GM21786 (cell line): ENCODE data around the gene OSTM1.

ENCODE experiments used
- ATAC-seq: cut with Tn5 transposase; IDR thresholded peaks from one replicate; pipeline ENCODE4 v1.9.1; 2021; ENCODE audit not compliant: unreplicated experiment

Gene OSTM1, protein sequence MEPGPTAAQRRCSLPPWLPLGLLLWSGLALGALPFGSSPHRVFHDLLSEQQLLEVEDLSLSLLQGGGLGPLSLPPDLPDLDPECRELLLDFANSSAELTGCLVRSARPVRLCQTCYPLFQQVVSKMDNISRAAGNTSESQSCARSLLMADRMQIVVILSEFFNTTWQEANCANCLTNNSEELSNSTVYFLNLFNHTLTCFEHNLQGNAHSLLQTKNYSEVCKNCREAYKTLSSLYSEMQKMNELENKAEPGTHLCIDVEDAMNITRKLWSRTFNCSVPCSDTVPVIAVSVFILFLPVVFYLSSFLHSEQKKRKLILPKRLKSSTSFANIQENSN

DNA sequence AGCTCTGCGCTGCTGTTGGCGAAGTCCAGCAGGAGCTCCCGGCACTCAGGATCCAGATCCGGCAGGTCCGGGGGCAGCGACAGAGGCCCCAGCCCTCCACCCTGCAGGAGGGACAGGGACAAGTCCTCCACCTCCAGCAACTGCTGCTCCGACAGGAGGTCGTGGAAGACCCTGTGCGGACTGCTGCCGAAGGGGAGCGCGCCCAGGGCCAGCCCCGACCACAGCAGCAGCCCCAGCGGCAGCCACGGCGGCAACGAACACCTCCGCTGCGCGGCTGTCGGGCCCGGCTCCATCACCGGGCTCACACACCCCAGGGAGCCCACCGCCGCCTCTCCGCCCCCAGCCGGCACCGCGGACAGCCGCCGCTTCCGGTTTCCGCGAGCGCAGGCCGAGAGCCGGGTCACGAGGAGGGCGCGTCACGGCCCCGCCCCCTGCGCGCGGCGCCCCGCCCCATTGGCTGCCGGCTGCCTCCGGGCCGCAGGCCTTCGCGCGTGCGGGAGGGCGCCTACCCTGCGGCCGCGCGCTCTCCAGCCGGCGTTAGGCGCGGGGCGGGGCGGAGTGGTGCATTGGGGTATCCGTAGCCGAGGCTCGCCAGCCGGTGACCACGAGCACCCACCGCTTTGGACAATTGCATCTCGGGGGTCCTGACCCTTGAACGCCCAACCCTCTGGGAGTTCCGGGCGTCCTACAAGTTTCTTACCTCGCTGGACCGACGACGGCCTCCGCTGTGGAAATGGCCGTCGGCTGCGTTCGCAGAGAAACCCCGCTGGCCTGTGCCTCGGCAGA, at the start of gene OSTM1:
OSTM1 (minus strand) TSS at position 383 of the 786 bp plus-strand sequence; CDS start at position 293, 90 bp downstream.
- peak; percentile 97 for ATAC-seq

DNA sequence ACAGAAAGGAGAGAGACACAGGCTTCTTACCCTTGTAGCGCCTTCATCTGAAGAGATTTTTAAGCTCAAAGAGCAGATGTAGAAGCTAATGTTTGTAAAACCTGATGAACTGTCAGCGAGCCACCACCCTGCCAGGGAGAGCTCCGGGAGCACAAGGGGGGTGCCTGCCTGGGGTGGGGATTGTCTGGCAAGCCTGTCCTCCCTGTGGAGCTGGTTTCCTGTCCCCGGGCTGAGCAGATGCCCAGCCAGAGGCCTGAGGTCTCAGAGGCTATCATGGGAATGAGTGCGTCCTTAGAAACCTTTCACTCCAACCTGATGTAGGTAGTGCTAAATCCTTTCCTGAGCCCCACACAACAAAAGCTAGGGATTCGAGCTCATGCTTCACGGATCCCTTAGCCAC, 49.4 kb upstream of the OSTM1 start:
- ATAC-seq, result no peak

DNA sequence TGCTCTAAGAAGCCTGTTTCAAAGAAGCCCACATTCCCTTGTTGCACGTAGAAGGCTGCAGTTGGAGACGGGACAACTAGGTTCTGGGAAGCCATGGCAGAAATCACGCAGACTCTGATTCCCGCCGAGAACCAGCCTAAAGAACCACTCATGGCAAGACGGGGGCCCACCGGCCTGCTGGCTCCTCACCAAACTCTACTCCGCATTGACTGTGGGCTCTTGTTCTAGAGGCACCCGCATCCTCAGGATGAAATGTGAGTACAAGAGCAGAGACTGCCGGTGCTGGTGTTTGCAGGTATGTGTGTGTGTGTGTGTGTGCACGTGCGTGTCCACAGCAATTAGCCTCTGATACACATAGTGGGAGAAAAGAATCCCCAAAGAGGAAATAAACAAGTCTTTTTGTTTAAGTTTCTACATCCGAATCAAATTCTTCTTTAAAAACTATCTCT, 49.0 kb upstream of the OSTM1 start:
- ATAC-seq, result no peak

DNA sequence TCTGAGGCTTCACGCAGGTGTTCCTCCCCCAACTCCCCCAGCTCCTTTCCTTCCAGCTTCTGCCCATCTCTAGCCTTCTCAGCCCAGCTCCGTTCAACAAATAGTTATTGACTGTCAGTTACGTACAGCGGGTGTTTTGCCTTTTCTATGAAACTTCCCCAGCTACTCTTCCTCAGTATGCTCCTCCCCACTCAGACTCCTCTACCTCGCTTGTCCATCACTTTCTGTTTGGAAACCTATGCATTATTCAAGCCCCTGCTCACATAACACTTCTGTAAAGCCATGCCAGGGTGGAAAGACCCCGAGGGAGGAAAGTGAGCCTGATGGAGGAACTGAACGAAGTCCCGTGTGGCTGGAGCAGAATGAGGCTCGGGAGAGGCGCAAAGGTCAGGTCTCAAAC, 47.1 kb upstream of the OSTM1 start:
- no peak for ATAC-seq

DNA sequence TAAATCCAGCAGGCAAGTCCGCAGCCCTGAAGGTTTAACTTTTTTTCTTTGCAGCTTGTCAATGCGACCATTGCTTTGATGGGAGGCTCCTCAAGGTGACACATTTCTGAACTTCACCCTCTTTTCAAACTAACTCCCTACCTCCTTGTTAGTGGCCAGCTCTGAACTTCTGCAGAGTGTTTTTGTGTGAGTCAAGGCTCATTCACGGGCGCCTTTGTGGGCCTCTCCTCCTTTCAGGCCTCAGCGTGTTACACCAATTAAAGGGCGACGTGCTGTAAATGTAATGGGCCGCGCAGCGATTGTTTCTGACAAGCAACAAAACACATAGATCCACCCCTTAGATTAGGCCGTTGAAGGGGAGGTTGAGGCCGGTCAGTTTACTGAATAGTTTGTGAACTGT, 45.8 kb upstream of the OSTM1 start:
- no peak for ATAC-seq

DNA sequence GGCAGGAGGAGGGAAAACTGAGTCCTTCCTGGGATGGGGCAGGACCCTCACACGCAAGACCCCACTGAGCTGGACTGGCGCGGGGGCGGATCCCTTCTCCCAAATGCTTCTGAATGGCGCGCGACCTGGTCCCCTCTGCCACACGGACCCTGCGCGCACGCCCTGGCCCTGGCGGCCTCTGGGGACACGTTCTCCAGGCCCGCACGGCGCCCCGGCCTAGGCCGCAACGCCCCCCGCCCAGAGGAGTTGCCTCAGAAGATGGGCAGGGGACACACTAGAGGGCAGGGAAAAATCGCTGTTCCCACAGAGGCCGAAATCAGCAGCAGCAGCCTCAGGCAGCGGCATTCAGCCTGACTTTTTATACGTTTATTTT, 45.2 kb upstream of the OSTM1 start:
- ATAC-seq, result no peak

DNA sequence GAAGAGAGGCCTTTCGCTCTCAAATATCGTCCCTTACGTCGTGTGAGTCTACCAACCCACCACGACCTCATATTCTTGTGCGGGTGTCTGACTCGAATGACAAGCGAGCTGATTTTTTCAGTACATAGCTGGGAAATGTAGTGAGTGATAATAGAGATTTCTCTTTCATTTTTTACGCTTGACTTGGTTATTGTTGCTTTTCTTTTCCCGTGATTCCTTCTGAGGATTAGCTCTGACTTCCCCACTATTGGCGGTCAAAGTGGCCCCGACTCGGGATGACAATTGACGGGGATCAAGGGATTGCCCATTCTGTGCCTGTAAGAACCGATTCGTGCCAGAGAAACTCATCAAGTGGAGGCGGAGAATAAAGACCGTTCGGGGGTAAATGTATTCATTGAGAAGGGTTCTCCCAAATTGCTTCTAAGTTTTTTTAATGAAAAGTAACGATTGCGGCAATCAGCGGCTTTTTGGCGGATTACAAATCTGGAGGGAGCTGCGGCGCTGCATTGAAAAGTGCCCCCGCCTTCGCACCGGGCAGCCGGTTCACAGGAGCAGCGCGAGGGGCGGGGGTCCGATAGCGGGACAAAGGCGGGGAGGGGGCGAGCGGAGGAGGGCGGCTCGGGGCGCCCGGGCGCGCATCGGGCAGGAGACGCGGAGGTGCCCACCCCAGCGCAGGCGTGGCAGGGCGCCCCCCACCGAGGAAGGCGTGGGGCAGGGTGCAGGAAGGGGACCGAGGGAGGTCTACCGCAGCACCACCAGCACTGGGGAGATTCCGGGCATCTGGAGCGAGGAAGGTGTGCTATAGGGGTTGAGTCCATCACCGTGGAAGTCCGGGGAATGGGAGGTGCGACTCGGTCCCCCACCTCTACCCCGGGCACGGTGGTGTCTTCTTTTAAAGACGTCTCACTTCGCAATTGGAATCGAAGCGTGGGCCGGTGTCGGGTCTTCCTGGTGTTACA, 44.5 kb upstream of the OSTM1 start:
- no peak for ATAC-seq

DNA sequence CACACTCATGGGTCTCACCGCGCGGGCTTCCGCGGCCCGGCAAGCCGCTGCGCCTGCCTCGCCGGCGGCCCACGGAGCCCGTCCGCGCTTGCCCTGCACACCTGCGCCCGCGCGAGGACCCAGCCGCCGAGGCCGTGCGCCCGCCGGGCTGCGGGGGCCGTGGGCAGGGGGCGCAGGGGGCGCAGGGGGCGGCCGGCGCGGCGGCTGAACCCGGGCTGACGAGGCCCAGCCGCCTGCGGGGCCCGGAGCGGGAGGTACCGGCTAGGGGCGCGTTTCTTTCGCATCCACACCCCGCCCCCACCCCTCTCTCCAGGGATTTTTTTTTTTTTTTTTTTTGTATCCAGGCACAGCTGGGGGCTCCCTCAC, 43.8 kb upstream of the OSTM1 start:
- no peak for ATAC-seq

DNA sequence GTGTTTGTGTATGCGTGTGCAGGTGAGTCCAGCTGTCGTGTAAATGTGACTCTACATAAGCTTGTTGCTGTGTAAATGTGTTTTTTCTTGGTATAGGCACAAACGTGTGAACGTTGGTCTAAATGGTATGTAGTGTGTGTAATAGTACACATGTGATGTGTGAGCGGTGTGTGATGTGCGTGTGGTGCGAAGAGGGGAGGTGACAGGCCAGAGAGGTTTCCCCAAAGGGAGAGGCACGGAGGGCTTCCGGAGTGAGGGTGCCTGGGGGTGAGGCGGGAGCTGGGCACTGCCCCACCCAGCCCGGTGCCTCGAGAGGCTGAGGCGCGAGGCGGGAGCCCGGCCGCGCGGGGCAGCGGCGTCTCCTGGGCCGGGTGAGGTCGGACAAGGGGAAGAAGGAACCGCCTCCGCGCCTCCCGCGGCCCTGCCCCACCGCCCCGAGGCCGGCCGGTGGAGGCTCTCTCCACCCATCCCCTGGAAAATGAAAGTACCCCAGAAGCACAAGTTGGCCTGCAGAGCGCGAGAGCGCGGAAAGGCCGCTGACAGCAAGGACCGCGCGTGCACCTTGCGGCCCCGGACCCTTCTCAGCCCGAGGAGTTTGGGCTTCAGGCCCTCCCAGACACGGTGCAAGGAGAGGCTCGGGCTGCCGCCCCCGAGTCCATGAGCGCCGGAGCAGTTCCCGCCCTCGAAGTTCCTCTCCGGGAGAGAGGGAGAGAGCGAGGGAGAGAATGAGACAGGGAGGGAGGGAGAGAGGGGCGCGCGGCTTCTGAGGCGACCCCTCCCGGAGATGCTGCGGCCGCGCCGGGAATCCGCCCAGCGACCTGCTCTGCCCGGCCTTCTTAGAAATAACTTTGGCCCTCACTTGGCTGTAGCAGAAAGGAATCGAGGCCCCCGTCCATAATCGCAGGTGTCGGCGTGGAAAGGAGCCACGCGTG, 43.2 kb upstream of the OSTM1 start:
- ATAC-seq, result no peak

DNA sequence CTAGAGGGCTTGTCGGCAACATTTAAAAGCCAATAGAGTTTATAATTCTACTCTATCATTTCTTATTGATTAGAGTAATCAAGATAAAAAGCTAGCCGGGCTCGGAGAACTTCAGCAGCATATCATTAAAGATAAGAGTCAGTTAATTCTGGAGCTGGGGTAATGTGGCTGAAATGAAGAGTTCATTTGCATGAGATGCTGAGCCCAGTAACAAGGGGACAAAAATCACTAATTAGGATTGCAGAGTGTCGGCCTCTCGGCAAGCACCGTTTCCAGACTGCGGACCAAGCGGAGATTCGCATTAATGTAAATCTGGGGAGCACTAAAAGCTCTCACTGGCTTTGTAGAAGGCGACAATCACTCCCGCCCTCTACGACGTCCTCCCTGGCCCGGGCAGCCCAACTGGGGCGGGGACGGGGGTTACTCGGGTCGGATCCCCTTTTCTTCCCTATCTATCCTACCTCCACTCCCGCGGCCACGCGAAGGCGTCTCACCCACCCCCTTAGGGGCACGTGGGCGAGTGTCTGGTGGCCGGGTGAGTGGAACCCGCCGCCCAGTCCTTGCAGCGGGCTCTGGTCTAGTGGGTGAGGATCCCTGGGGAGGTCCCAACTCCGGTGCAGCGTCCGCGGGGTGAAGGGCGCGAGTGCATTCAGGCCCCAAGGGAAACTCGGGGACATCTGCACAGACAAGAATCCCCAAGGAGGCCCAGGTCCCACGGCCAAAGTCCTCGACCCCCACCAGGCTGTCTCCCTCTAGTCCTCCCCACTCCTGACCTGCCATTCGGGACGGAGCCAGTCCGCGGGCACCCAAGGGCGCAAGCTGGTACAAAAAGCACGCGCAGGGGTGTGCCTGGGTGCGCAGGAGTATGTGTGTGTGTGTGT, 42.2 kb upstream of the OSTM1 start:
- no peak for ATAC-seq

DNA sequence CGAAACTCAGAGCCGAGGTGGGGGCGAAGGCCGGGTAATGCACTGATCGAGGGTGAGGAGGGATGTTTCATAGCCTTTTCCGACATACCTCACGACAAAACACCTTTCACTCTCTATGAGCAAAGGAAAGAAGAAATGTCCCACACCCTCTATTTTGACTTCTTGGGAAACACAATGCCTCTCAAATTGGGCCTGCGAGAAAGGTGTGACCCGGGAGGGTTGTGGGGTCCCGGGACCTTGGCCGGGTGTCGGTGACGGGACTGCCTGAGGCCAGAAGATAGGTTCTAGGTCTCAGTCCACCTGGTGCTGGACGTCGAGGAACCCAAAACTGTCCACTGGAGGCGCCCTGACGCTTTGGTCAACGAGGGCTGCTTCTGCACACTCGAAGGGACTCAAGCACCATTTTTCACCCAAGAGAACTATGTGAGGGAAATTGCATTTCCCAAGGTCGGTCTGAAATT, 41.1 kb upstream of the OSTM1 start:
- no peak for ATAC-seq

DNA sequence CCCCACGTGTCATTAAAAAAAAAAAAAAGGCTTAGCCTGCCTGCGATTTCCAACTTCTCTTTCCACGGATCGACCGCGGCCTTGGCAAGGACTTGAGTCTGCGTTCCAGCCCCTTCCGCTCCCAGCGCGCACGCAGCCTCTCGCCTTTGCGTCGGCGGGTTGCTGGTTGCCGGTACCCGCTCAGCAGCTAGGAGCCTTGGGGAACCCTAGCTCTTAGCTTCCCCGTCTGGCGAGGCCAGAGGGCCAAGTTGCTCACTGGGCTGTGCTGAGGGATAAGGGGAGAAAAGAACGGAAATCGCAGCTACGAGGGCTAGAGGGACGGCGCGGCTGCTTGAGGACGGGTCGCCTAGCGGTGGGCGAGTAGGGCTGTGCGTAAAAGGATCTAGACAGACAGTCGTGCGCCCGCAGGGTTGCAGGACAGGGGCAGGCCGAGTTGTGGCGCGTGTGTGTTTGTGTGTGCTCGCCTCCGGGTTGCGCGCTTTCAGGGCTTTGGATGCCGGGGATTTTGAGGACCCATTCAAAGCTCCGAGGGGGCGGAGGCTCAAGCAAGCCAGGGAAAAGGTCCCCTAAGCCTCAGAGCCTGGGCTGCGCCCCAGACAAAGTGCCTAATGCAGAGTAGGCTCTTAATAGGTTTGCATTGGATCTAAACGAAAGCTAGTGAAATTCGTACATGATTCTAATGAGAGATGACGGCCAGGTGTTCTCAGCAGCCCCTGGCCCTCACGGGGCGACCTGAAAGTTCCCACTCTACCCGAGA, 40.5 kb upstream of the OSTM1 start:
- no peak for ATAC-seq

DNA sequence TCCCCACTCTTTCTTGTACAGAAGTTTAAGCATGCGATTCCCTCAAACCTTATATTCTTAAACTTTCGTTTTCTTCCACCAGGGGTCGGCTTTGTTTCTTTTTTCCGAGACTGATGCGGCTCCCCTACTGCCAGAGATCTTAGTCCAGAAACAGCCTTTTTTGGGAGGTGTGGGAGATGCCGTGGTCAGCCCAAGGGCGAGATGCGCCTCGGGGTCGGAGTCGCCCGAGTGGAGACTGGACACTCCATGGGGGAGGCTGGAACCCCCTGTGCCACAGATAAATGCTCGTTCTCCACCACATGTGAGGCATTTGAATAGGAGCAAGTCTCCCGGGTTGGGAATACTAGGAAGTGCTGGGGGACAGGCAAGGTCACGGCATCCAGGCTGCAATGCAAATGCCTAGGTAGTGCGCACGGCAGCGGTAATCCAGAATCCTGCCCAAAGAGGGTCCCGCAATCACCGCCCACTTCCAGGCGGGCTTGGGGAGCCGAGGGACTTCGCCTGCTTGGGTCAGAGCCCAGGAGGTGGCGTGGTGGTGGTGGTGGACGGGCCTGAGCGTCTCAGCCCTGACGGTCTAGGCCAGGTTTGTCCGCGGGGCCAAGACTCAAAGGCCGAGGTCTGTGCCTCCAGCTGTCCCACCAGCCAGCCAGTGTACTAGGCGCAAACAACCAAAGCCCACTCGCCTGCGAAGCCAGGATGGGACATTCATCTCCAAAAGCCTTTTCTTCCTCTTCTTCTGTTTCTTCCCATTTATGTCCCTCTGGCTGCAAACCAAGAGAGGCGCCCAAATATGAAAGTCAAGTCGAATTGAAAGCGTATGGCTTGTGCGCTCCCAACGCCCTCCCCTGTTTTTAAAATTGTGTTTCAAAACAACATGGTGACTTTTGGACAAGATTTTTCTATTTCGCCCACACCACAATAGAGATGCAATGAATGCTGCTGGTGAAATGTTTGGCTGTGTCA, 39.3 kb upstream of the OSTM1 start:
- no peak for ATAC-seq

DNA sequence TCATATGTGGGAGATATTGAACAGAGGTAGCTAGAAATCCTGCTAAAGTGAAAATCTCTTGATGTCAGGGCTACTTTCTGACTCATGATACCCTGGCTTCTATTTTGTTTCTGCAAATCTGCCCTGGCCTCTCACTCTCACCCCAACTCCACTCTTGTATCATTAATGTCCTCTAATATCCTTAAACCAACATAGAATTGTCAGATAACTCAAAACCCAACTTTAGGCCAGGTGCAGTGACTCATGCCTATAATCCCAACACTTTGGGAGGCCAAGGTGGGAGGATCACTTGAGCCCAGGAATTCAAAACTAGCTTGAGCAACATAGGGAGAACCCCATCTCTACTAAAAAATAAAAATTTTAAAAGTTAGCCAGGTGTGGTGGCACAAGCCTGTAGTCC, 33.8 kb upstream of the OSTM1 start:
- no peak for ATAC-seq

DNA sequence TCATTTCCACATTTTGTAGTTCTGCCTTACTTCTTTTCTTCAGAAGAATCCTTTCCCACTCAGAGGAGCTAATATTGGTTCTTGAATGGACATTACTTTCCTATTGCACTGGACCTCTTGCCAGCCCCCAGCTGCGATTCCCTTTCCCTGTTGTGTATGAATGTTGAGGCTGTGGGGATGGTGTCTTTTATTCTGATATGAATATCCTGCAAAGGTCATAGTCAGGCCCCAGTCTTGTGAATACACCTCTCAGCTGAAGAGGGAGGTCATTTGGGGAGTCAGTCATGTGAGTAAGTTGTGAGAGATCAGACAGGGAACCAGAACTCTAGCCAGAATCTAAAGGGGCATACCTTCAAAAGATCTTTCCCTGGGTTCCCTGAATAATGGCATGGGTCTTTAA, 32.6 kb upstream of the OSTM1 start:
- no peak for ATAC-seq

DNA sequence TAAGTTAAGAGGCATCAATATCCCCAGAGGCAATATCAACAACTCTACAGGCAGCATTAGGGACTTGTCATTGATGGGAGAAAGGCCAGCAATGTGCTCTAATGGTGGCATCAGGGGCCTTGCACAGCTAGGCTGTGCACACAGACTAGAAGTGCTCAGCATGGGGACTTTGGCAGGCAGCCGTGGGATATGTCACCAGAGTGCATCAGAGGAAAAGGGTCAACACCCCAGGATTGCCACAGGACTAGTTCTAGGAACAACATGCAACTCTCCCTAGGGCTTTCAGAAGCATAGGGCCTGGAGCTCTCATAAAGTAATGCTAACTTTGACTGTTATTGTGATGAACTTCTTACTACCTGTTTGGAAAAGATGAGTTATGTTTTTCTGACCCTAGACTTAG, 32.2 kb upstream of the OSTM1 start:
- ATAC-seq, result no peak

DNA sequence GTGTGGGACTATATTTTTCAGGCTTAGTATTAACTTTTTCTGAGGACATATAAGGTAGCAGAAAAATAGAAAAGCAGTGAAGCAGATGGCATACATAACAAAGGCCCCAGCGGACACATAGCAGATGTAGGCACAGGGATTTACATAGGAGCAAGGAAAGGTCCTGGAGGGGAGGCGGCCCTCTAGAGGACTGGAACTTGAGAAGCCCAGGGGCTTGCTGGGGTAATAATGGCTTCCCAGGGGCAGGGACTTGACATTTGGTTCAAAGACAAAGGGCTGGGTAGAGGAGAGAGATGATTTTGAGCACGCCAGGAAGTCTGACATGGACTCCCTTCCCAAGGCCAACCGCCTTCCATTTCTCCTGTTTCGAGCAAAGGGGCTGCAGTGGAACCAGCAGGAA, 31.7 kb upstream of the OSTM1 start:
- no peak for ATAC-seq
